ENCODE data around the gene FCGR3A.

The FCGR3A gene

GRCh38 chr1:161549652-161550051, at the start of gene FCGR3A:
Gene FCGR3A, minus strand, starts transcription at chr1:161549818. Its CDS starts 82 bp downstream, at chr1:161549736.
- no peak for TF ChIP-seq FOXM1 (IDR thresholded peaks at IDR 0.05; ENCODE audit: borderline replicate concordance, low read depth)
- TF ChIP-seq, protein P1, sequence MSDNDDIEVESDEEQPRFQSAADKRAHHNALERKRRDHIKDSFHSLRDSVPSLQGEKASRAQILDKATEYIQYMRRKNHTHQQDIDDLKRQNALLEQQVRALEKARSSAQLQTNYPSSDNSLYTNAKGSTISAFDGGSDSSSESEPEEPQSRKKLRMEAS (IDR thresholded peaks at IDR 0.05), result no peak

DNA sequence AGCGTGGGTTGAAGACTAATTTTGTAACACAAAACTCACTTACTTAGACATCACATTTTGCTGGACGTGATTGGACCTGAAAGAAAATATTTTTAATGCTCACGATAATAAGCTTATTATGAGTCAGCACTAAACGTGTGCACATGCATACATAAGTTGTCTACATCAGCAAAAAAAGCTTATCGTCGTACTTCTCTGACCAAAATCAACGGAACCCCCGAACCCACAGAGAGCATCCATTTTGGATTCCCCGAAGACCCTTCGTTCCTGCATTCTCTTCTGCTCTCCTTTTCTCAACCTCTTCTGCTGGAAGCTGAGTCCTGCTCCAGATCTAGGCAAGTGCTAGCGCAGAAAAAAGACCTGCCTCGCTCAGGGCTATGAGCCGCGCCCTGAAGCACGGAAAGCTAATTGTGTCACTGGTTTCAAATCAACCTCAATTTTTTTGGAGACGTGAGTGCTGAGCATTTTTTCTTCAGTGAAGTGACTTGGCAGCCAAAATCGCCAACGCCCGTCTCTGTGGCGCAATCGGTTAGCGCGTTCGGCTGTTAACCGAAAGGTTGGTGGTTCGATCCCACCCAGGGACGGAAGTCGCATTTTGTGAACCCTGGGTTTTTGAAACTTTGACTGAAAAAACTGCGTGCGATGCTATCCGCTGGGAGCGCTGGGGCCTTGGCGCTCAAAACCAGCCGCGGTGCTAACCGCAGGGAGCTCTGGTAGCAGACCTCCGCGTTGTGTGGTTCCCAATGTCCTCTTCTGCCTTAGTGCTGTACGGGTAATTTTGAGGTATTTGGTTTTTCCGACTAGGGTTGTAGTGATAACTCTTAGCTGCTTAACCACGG, 9.7 kb downstream of the FCGR3A start:
- peak; percentile 89 for TF ChIP-seq TEAD4 (IDR thresholded peaks at IDR 0.05)
- TF ChIP-seq CEBPB (IDR thresholded peaks at IDR 0.05), result peak; percentile 85
- peak; percentile 22; the same call in 1 of the 2 replicates for TF ChIP-seq RAD21 (IDR thresholded peaks at IDR 0.05; ENCODE audit: low read depth)

DNA sequence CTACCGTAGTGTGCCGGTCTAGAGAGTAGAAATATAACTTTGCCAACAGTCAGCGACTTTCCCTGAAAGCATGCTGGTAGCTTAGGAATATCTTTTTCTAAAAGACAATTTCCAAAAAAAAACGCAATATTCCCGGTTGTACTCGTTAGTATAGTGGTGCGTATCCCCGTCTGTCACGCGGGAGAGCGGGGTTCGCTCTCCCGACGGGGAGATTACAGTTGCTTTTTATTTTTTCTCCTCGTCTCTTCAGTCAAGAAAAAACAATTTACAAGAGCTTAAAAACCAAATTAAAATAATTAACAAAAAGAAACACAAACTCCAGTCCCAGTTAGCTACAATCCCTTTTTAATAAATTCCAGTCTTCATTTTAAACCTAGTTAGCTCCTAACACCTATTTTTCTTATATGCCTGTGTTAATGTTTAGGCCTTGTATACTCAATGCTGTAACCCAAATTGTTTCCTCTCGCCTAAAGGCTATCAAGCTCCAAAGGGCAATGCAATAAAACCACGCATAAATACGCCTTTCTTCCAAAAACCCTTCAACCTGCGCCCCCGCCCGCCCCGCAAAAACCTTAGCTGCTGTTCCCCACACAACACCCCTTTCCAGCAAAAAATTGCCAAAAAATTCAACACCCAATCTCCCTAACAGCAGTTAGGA, 17.5 kb downstream of the FCGR3A start:
- no peak for TF ChIP-seq TCF12 (IDR thresholded peaks at IDR 0.05; ENCODE audit: low read depth)
- TF ChIP-seq USF1 (IDR thresholded peaks at IDR 0.05), result no peak
- TF ChIP-seq, protein P2, sequence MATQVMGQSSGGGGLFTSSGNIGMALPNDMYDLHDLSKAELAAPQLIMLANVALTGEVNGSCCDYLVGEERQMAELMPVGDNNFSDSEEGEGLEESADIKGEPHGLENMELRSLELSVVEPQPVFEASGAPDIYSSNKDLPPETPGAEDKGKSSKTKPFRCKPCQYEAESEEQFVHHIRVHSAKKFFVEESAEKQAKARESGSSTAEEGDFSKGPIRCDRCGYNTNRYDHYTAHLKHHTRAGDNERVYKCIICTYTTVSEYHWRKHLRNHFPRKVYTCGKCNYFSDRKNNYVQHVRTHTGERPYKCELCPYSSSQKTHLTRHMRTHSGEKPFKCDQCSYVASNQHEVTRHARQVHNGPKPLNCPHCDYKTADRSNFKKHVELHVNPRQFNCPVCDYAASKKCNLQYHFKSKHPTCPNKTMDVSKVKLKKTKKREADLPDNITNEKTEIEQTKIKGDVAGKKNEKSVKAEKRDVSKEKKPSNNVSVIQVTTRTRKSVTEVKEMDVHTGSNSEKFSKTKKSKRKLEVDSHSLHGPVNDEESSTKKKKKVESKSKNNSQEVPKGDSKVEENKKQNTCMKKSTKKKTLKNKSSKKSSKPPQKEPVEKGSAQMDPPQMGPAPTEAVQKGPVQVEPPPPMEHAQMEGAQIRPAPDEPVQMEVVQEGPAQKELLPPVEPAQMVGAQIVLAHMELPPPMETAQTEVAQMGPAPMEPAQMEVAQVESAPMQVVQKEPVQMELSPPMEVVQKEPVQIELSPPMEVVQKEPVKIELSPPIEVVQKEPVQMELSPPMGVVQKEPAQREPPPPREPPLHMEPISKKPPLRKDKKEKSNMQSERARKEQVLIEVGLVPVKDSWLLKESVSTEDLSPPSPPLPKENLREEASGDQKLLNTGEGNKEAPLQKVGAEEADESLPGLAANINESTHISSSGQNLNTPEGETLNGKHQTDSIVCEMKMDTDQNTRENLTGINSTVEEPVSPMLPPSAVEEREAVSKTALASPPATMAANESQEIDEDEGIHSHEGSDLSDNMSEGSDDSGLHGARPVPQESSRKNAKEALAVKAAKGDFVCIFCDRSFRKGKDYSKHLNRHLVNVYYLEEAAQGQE (IDR thresholded peaks at IDR 0.05; ENCODE audit: low read depth), result no peak
- no peak for TF ChIP-seq YY1 (IDR thresholded peaks at IDR 0.05; ENCODE audit: low read depth)
- TF ChIP-seq, protein P1 (IDR thresholded peaks at IDR 0.05), result no peak
- TF ChIP-seq NFIC (IDR thresholded peaks at IDR 0.05), result no peak
- TF ChIP-seq EGR1 (IDR thresholded peaks at IDR 0.05), result no peak
- TF ChIP-seq ZBTB7A (IDR thresholded peaks at IDR 0.05; ENCODE audit: low read depth), result no peak
- TF ChIP-seq FOXM1 (IDR thresholded peaks at IDR 0.05; ENCODE audit: borderline replicate concordance, low read depth), result no peak

GRCh38 chr1:161530671-161531641, 18.7 kb downstream of the FCGR3A start:
- TF ChIP-seq, protein P1 (IDR thresholded peaks at IDR 0.05), result peak; percentile 25; the same call in 1 of the 2 replicates
- 0 out of 2 replicates have a peak, but pooled peaks have one; percentile 33 for TF ChIP-seq CREB1 (IDR thresholded peaks at IDR 0.05; ENCODE audit: low read depth)
- peak; percentile 89 for TF ChIP-seq TEAD4 (IDR thresholded peaks at IDR 0.05)

DNA sequence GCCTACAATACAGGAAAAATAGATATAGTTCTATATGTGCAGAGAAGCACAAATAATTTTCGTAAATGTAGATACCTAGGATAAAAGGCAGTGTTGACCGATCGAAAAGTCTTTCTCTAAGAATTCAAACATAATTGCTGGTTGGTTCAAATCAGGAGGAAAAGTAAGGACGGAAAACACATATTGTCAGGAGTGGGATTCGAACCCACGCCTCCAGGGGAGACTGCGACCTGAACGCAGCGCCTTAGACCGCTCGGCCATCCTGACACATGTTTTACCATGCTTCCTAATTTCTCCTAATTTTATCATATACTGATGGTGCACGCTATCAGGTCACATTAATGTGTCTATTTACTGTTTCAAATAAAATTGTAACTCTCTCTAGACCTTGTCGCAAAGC, 19.5 kb downstream of the FCGR3A start:
- TF ChIP-seq TEAD4 (IDR thresholded peaks at IDR 0.05), result peak; percentile 73

DNA sequence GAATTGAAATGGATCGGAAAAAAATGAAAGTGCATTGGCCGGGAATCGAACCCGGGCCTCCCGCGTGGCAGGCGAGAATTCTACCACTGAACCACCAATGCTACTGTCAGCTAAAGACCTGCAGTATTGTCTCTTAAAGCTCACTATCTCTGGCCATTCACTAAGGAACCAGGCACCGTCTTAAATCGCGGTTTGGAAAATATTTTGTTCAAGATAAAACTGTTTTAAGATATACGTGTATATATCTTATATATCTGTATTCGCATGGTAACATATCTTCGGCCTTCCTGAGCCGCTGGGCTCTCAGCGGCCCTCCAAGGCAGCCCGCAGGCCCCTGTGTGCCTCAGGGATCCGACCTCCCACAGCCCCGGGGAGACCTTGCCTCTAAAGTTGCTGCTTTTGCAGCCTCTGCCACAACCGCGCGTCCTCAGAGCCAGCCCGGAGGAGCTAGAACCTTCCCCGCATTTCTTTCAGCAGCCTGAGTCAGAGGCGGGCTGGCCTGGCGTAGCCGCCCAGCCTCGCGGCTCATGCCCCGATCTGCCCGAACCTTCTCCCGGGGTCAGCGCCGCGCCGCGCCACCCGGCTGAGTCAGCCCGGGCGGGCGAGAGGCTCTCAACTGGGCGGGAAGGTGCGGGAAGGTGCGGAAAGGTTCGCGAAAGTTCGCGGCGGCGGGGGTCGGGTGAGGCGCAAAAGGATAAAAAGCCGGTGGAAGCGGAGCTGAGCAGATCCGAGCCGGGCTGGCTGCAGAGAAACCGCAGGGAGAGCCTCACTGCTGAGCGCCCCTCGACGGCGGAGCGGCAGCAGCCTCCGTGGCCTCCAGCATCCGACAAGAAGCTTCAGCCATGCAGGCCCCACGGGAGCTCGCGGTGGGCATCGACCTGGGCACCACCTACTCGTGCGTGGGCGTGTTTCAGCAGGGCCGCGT, 25.5 kb downstream of the FCGR3A start, which contains the start of gene HSPA6:
TSS of gene HSPA6 (plus strand) at position 724 of the 925 bp plus-strand sequence. CDS start at position 843, 119 bp downstream.
- TF ChIP-seq, protein P1 (IDR thresholded peaks at IDR 0.05), result peak; percentile 50; the same call in 1 of the 2 replicates
- TF ChIP-seq TEAD4 (IDR thresholded peaks at IDR 0.05), result peak; percentile 91

GRCh38 chr1:161511756-161512060, 37.9 kb downstream of the FCGR3A start:
- no peak for TF ChIP-seq TAF1 (IDR thresholded peaks at IDR 0.05; ENCODE audit: low read depth)
- TF ChIP-seq USF1 (IDR thresholded peaks at IDR 0.05), result no peak
- TF ChIP-seq NFIC (IDR thresholded peaks at IDR 0.05), result no peak
- TF ChIP-seq CEBPB (IDR thresholded peaks at IDR 0.05), result no peak
- no peak for TF ChIP-seq ZBTB7A (IDR thresholded peaks at IDR 0.05; ENCODE audit: low read depth)
- no peak for TF ChIP-seq FOXM1 (IDR thresholded peaks at IDR 0.05; ENCODE audit: borderline replicate concordance, low read depth)
- no peak for TF ChIP-seq TCF12 (IDR thresholded peaks at IDR 0.05; ENCODE audit: low read depth)
- TF ChIP-seq EP300 (IDR thresholded peaks at IDR 0.05; ENCODE audit: borderline replicate concordance), result no peak
- TF ChIP-seq, protein P1 (IDR thresholded peaks at IDR 0.05), result no peak

Data from Ishikawa (cell line).